ENCODE measurements around the gene SFTPD. TPM values are rescaled to one million over a fixed set of nuclear protein-coding genes. Genes with fewer than 3 reads are reported as not detected.
"Not testable (repeated sequence)": the region's sequence is repeated elsewhere in the genome, so short reads cannot be mapped to it uniquely, and the experiment has no call there.

The SFTPD gene
- total RNA-seq, 4 donors from 2014 or later = 0.58 to 0.97 TPM; not detected in 2

DNA sequence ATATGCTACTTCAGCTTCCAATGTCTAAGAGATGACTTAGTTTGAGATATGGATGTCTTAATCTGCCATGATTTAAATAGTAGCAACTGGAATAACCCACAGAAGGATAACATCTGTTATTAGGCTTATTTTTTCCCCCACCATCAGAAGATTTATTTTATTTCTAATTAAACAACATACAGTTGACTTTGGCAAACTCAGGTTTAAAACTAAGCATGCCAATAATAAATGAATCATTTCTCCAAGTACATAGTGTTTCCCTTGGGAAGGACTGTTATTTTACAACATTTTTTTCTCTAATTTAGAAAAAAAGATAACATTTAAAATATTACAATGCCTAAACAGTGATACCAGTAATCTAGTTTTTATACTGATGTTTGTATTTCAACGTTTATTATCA, 58.4 kb downstream of the SFTPD start:
- intact Hi-C loops (cut with DNase I; ENCODE audit: low total_unique reads) = no loop called here
- Histone ChIP-seq H3K27me3 (no peaks in the 10 kb centered on the region), H3K9me3 (no peaks in the 10 kb centered on the region), H3K36me3 (no peaks in the 10 kb centered on the region), H3K4me3 (no peak overlapping the region), H3K27ac (no peak overlapping the region), H3K4me1 (no peaks in the 10 kb centered on the region)
- no peak for DNase-seq
- TF ChIP-seq, protein P1, sequence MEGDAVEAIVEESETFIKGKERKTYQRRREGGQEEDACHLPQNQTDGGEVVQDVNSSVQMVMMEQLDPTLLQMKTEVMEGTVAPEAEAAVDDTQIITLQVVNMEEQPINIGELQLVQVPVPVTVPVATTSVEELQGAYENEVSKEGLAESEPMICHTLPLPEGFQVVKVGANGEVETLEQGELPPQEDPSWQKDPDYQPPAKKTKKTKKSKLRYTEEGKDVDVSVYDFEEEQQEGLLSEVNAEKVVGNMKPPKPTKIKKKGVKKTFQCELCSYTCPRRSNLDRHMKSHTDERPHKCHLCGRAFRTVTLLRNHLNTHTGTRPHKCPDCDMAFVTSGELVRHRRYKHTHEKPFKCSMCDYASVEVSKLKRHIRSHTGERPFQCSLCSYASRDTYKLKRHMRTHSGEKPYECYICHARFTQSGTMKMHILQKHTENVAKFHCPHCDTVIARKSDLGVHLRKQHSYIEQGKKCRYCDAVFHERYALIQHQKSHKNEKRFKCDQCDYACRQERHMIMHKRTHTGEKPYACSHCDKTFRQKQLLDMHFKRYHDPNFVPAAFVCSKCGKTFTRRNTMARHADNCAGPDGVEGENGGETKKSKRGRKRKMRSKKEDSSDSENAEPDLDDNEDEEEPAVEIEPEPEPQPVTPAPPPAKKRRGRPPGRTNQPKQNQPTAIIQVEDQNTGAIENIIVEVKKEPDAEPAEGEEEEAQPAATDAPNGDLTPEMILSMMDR (IDR thresholded peaks at IDR 0.05) = no peak
- no peak for TF ChIP-seq POLR2A (IDR thresholded peaks at IDR 0.05)

GRCh38 chr10:79888984-79889383, 59.9 kb downstream of the SFTPD start:
- H3K4me3 ChIP-seq; H3K4me1 ChIP-seq; H3K36me3 ChIP-seq; H3K9me3 ChIP-seq; intact Hi-C loops (cut with DNase I; ENCODE audit: low total_unique reads); H3K27me3 ChIP-seq; DNase-seq; H3K27ac ChIP-seq: not testable (repeated sequence)

Other genes with a start within 250 kb of the SFTPD start
- 1 to 10 TPM in 1 of 4 donors, under 1 TPM in 1, not detected in 2; 0.41 to 1.3 TPM for gene NUTM2B, start 245.9 kb downstream of the SFTPD start, total RNA-seq
- gene NUTM2E, start 122.4 kb downstream of the SFTPD start, total RNA-seq = under 1 TPM in 1 of 4 donors, not detected in 3; 0.48 TPM
- 10 to 100 TPM in 1 of 4 donors, 1 to 10 TPM in 3; 1.5 to 14.0 (median 6.1) TPM for gene TMEM254, start 129.6 kb upstream of the SFTPD start, total RNA-seq
- 10 to 100 TPM; 24.5 to 91.7 (median 30.2) TPM for gene PLAC9, start 183.6 kb upstream of the SFTPD start, total RNA-seq